Middle frontal gyrus (tissue), 1 donor: Measurements from ENCODE around the gene SPSB1.

Experiments used
- DNase-seq: peaks from one replicate; pipeline ENCODE4 v3.0.0-alpha.2; 2015; ENCODE audit warnings: low spot score; ENCODE audit errors: extremely low spot score

SPSB1 gene

GRCh38 chr1:9279172-9279840 lies 13.4 kb upstream of the SPSB1 start:
- DNase-seq = no peak

- no peak for DNase-seq
These were observed 12.5 kb upstream of the SPSB1 start for GRCh38 chr1:9280015-9280860.

GRCh38 chr1:9281071-9281827 lies 11.4 kb upstream of the SPSB1 start:
- no peak for DNase-seq

GRCh38 chr1:9281908-9282695 lies 10.6 kb upstream of the SPSB1 start:
- no peak for DNase-seq

- DNase-seq = no peak
These were observed 10.1 kb upstream of the SPSB1 start for GRCh38 chr1:9282696-9282955.

GRCh38 chr1:9284061-9284460 lies 8.6 kb upstream of the SPSB1 start:
- DNase-seq = no peak

GRCh38 chr1:9286556-9286955 lies 6.1 kb upstream of the SPSB1 start:
- no peak for DNase-seq

GRCh38 chr1:9289090-9289534 lies 3.6 kb upstream of the SPSB1 start:
- no peak for DNase-seq

- no peak for DNase-seq
These were observed 2.8 kb upstream of the SPSB1 start for GRCh38 chr1:9289711-9290485.

- no peak for DNase-seq
These were observed 757 bp upstream of the SPSB1 start for GRCh38 chr1:9291914-9292360.

GRCh38 chr1:9293241-9293532 lies 493 bp downstream of the SPSB1 start:
- DNase-seq = no peak

GRCh38 chr1:9293533-9294404 lies 1.1 kb downstream of the SPSB1 start:
- DNase-seq = no peak

GRCh38 chr1:9294405-9294773 lies 1.7 kb downstream of the SPSB1 start:
- no peak for DNase-seq

- DNase-seq = no peak
These were observed 2.4 kb downstream of the SPSB1 start for GRCh38 chr1:9294910-9295636.

- no peak for DNase-seq
These were observed 3.2 kb downstream of the SPSB1 start for GRCh38 chr1:9295884-9296283.

- DNase-seq = no peak
These were observed 4.2 kb downstream of the SPSB1 start for GRCh38 chr1:9296850-9297249.

- DNase-seq = no peak
These were observed 5.1 kb downstream of the SPSB1 start for GRCh38 chr1:9297831-9298230.

- no peak for DNase-seq
These were observed 5.6 kb downstream of the SPSB1 start for GRCh38 chr1:9298282-9298681.
